ENCODE results near the gene AMFR.

AMFR gene

GRCh38 chr16:56425439-56425832, at the start of gene AMFR:
Gene AMFR (minus strand): TSS chr16:56425545. CDS start chr16:56425327, 218 bp downstream.
- H3K27me3 Mint-ChIP-seq = no peaks in the 10 kb centered on the region
- peaks cover 4% of the 10 kb centered on the region for H3K36me3 Mint-ChIP-seq
- ATAC-seq = peak; percentile 95
- H3K9me3 Mint-ChIP-seq = no peaks in the 10 kb centered on the region
- peak within 1 kb of the TSS; percentile 88 for H3K27ac Mint-ChIP-seq
- peaks cover 35% of the 10 kb centered on the region for H3K4me1 Mint-ChIP-seq
- peak within 1 kb of the TSS; percentile 94 for H3K4me3 Mint-ChIP-seq

GRCh38 chr16:56470666-56471065, 45.3 kb upstream of the AMFR start:
- Mint-ChIP-seq H3K27ac (no peak overlapping the region), H3K4me3 (no peak overlapping the region), H3K36me3 (peaks cover 59% of the 10 kb centered on the region), H3K9me3 (no peaks in the 10 kb centered on the region), H3K27me3 (no peaks in the 10 kb centered on the region), H3K4me1 (no peaks in the 10 kb centered on the region)
- no peak for ATAC-seq

GRCh38 chr16:56470232-56470631, 44.9 kb upstream of the AMFR start:
- Mint-ChIP-seq H3K9me3 (no peaks in the 10 kb centered on the region), H3K27ac (no peak overlapping the region), H3K36me3 (peaks cover 59% of the 10 kb centered on the region), H3K4me1 (no peaks in the 10 kb centered on the region), H3K4me3 (no peak overlapping the region), H3K27me3 (no peaks in the 10 kb centered on the region)
- no peak for ATAC-seq

GRCh38 chr16:56469748-56470147, 44.4 kb upstream of the AMFR start:
- Mint-ChIP-seq H3K9me3 (no peaks in the 10 kb centered on the region), H3K27ac (no peak overlapping the region), H3K36me3 (peaks cover 59% of the 10 kb centered on the region), H3K4me3 (no peak overlapping the region), H3K27me3 (no peaks in the 10 kb centered on the region), H3K4me1 (no peaks in the 10 kb centered on the region)
- no peak for ATAC-seq

- H3K27ac Mint-ChIP-seq = no peak overlapping the region
- no peaks in the 10 kb centered on the region for H3K9me3 Mint-ChIP-seq
- peaks cover 64% of the 10 kb centered on the region for H3K36me3 Mint-ChIP-seq
- no peak overlapping the region for H3K4me3 Mint-ChIP-seq
- no peak for ATAC-seq
- no peaks in the 10 kb centered on the region for H3K4me1 Mint-ChIP-seq
- H3K27me3 Mint-ChIP-seq = no peaks in the 10 kb centered on the region
These were observed 43.5 kb upstream of the AMFR start for GRCh38 chr16:56468800-56469199.

GRCh38 chr16:56466344-56466743, 41.0 kb upstream of the AMFR start:
- no peak for ATAC-seq
- no peaks in the 10 kb centered on the region for H3K4me1 Mint-ChIP-seq
- no peaks in the 10 kb centered on the region for H3K9me3 Mint-ChIP-seq
- peaks cover 69% of the 10 kb centered on the region for H3K36me3 Mint-ChIP-seq
- no peak overlapping the region for H3K27ac Mint-ChIP-seq
- H3K4me3 Mint-ChIP-seq = no peak overlapping the region
- H3K27me3 Mint-ChIP-seq = no peaks in the 10 kb centered on the region

GRCh38 chr16:56463153-56463552, 37.8 kb upstream of the AMFR start:
- ATAC-seq = no peak
- no peaks in the 10 kb centered on the region for H3K9me3 Mint-ChIP-seq
- H3K4me3 Mint-ChIP-seq = no peak overlapping the region
- no peak overlapping the region for H3K27ac Mint-ChIP-seq
- H3K27me3 Mint-ChIP-seq = no peaks in the 10 kb centered on the region
- peaks cover 62% of the 10 kb centered on the region for H3K36me3 Mint-ChIP-seq
- H3K4me1 Mint-ChIP-seq = no peaks in the 10 kb centered on the region

- Mint-ChIP-seq H3K27me3 (no peaks in the 10 kb centered on the region), H3K4me3 (no peak overlapping the region), H3K27ac (no peak overlapping the region), H3K4me1 (no peaks in the 10 kb centered on the region), H3K36me3 (peaks cover 59% of the 10 kb centered on the region), H3K9me3 (no peaks in the 10 kb centered on the region)
- no peak for ATAC-seq
These were observed 36.9 kb upstream of the AMFR start for GRCh38 chr16:56462064-56462796.

GRCh38 chr16:56460101-56460500, 34.8 kb upstream of the AMFR start:
- H3K4me3 Mint-ChIP-seq = no peak overlapping the region
- H3K27me3 Mint-ChIP-seq = no peaks in the 10 kb centered on the region
- no peak for ATAC-seq
- H3K4me1 Mint-ChIP-seq = peaks cover 11% of the 10 kb centered on the region
- no peak overlapping the region for H3K27ac Mint-ChIP-seq
- no peaks in the 10 kb centered on the region for H3K9me3 Mint-ChIP-seq
- peaks cover 69% of the 10 kb centered on the region for H3K36me3 Mint-ChIP-seq

- H3K36me3 Mint-ChIP-seq = peaks cover 71% of the 10 kb centered on the region
- peaks cover 17% of the 10 kb centered on the region for H3K4me1 Mint-ChIP-seq
- H3K4me3 Mint-ChIP-seq = no peak overlapping the region
- no peak for ATAC-seq
- H3K9me3 Mint-ChIP-seq = no peaks in the 10 kb centered on the region
- no peaks in the 10 kb centered on the region for H3K27me3 Mint-ChIP-seq
- no peak overlapping the region for H3K27ac Mint-ChIP-seq
These were observed 32.7 kb upstream of the AMFR start for GRCh38 chr16:56457927-56458470.

- Mint-ChIP-seq H3K27me3 (no peaks in the 10 kb centered on the region), H3K4me3 (peak overlapping the region; percentile 93), H3K27ac (peak overlapping the region; percentile 86), H3K4me1 (peaks cover 50% of the 10 kb centered on the region), H3K36me3 (peaks cover 36% of the 10 kb centered on the region), H3K9me3 (no peaks in the 10 kb centered on the region)
- ATAC-seq = peak; percentile 71
These were observed 26.7 kb upstream of the AMFR start for GRCh38 chr16:56451753-56452689.

GRCh38 chr16:56450986-56451752, 25.8 kb upstream of the AMFR start, which contains the start of the genes NUDT21 and OGFOD1:
Gene NUDT21 (minus strand): TSS chr16:56451332. CDS start chr16:56451202, 130 bp downstream.
Gene OGFOD1 (plus strand): TSS chr16:56451554. CDS start chr16:56451613, 59 bp downstream.
- peak within 1 kb of the TSS; percentile 86 for H3K27ac Mint-ChIP-seq
- peaks cover 27% of the 10 kb centered on the region for H3K36me3 Mint-ChIP-seq
- ATAC-seq = peak; percentile 100
- no peaks in the 10 kb centered on the region for H3K9me3 Mint-ChIP-seq
- peaks cover 48% of the 10 kb centered on the region for H3K4me1 Mint-ChIP-seq
- no peaks in the 10 kb centered on the region for H3K27me3 Mint-ChIP-seq
- H3K4me3 Mint-ChIP-seq = peak within 1 kb of the TSS; percentile 93

- peak overlapping the region; percentile 86 for H3K27ac Mint-ChIP-seq
- H3K9me3 Mint-ChIP-seq = no peaks in the 10 kb centered on the region
- H3K4me3 Mint-ChIP-seq = peak overlapping the region; percentile 93
- ATAC-seq = no peak
- H3K27me3 Mint-ChIP-seq = no peaks in the 10 kb centered on the region
- peaks cover 40% of the 10 kb centered on the region for H3K4me1 Mint-ChIP-seq
- H3K36me3 Mint-ChIP-seq = peaks cover 20% of the 10 kb centered on the region
These were observed 25.1 kb upstream of the AMFR start for GRCh38 chr16:56450275-56450985.

- peaks cover 7% of the 10 kb centered on the region for H3K36me3 Mint-ChIP-seq
- H3K27ac Mint-ChIP-seq = no peak overlapping the region
- no peaks in the 10 kb centered on the region for H3K9me3 Mint-ChIP-seq
- no peaks in the 10 kb centered on the region for H3K27me3 Mint-ChIP-seq
- H3K4me1 Mint-ChIP-seq = peaks cover 33% of the 10 kb centered on the region
- no peak overlapping the region for H3K4me3 Mint-ChIP-seq
- no peak for ATAC-seq
These were observed 22.7 kb upstream of the AMFR start for GRCh38 chr16:56448005-56448404.
